ACC112 (cell line): Measurements from ENCODE around the gene RGS14.
"Not testable (repeated sequence)": the region's sequence is repeated elsewhere in the genome, so short reads cannot be mapped to it uniquely, and the experiment has no call there.

Source experiments
- H2AFZ ChIP-seq: fragments of 200-600 bp; sonication (generic); one replicate; pipeline ENCODE4 v1.6.0; 2017; ENCODE audit warnings: antibody characterized with exemption, low read length; ENCODE audit not compliant: unreplicated experiment
- H3K27ac ChIP-seq: fragments of 200-600 bp; sonication (generic); 2 replicates; pipeline ENCODE4 v1.5.1; 2014; ENCODE audit warnings: low read depth, mild to moderate bottlenecking, antibody characterized with exemption, low read length, moderate library complexity
- H3K27me3 ChIP-seq: fragments of 200-600 bp; sonication (generic); 2 replicates; pipeline ENCODE4 v1.6.1; 2014; ENCODE audit warnings: mild to moderate bottlenecking, antibody characterized with exemption, low read length, moderate library complexity, mixed read lengths; ENCODE audit not compliant: insufficient read depth
- H3K36me3 ChIP-seq: fragments of 200-600 bp; sonication (generic); 2 replicates; pipeline ENCODE4 v1.6.1; 2016; ENCODE audit warnings: mild to moderate bottlenecking, antibody characterized with exemption, low read length, moderate library complexity, mixed read lengths; ENCODE audit not compliant: insufficient read depth
- H3K4me1 ChIP-seq: fragments of 200-600 bp; sonication (generic); one replicate; pipeline ENCODE4 v1.6.1; 2016; ENCODE audit warnings: low read length, mixed read lengths; ENCODE audit not compliant: insufficient read depth, unreplicated experiment, control insufficient read depth
- H3K4me3 ChIP-seq: fragments of 200-600 bp; sonication (generic); 2 replicates; pipeline ENCODE4 v1.5.1; 2014; ENCODE audit warnings: mild to moderate bottlenecking, low read depth, low read length
- H3K79me2 ChIP-seq: fragments of 200-600 bp; sonication (generic); one replicate; pipeline ENCODE4 v1.6.0; 2016; ENCODE audit warnings: low read length; ENCODE audit not compliant: control insufficient read depth, unreplicated experiment, insufficient read depth

The RGS14 gene

DNA sequence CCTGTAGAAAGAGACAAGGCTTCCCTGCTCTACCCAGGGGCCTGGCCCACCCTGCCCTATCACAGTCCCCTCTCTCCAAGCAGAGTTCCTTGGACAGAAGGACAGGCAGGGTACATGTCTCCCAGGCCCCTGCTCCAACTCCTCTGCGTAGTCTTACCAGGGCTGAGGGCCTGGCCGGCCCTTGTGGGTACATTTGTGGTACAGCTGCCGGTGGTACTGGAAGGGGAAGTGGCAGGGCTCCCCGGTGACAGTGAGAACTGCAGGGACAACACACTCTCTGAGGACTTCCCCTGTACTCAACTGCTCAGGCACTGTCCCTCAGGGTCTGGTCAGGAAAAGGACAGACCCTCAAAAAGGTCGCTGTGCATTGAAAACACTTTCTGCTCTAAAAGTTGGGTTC, 48.1 kb downstream of the RGS14 start:
- H3K4me1 ChIP-seq: peaks cover 8% of the 10 kb centered on the region
- H3K79me2 ChIP-seq: no peaks in the 10 kb centered on the region
- H2AFZ ChIP-seq: no peak overlapping the region
- H3K36me3 ChIP-seq: no peaks in the 10 kb centered on the region
- peaks cover 24% of the 10 kb centered on the region for H3K27me3 ChIP-seq
- H3K27ac ChIP-seq: no peak overlapping the region
- no peak overlapping the region for H3K4me3 ChIP-seq

GRCh38 chr5:177409043-177409801, 51.5 kb downstream of the RGS14 start, which contains the start of gene F12:
Gene F12, minus strand, starts transcription at chr5:177409564. Its CDS starts 37 bp downstream, at chr5:177409527.
- no peaks in the 10 kb centered on the region; the same call in 1 of the 2 replicates for H3K27me3 ChIP-seq

DNA sequence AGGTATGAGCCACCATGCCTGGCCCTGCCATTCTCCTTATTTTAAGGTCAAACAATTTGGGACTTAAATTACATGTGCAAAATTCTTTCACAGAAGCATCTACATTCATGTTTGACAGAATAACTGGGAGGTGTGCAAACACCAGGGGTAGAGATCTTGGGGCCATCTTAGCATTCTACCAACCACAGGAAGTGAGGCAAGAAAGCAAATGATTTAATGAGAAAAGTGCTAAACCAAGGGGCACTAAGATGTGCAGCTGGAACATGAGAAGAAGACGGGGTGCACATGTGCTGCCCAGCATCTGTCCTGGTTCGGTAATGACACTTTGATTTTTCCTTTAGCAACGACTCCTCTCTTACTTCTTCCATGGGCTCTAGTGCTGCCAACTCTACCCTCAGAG, 52.9 kb downstream of the RGS14 start:
- Histone ChIP-seq H3K4me3 (no peak overlapping the region), H2AFZ (no peak overlapping the region), H3K27ac (no peak overlapping the region), H3K27me3 (no peaks in the 10 kb centered on the region; the same call in 1 of the 2 replicates), H3K36me3 (no peaks in the 10 kb centered on the region), H3K4me1 (no peaks in the 10 kb centered on the region), H3K79me2 (no peaks in the 10 kb centered on the region)

More at GRCh38 chr5:177409043-177409801, 51.5 kb downstream of the RGS14 start, which contains the start of gene F12:
- H2AFZ ChIP-seq: no peak within 1 kb of the TSS
- H3K27ac ChIP-seq: no peak within 1 kb of the TSS
- H3K4me3 ChIP-seq: no peak within 1 kb of the TSS
- H3K79me2 ChIP-seq: no peaks in the 10 kb centered on the region
- peaks cover 5% of the 10 kb centered on the region for H3K4me1 ChIP-seq
- no peaks in the 10 kb centered on the region for H3K36me3 ChIP-seq

- H3K27me3 ChIP-seq: no peaks in the 10 kb centered on the region
- H3K4me3 ChIP-seq: no peak overlapping the region
- no peaks in the 10 kb centered on the region for H3K79me2 ChIP-seq
- no peaks in the 10 kb centered on the region for H3K4me1 ChIP-seq
- H3K36me3 ChIP-seq: no peaks in the 10 kb centered on the region
- no peak overlapping the region for H3K27ac ChIP-seq
- H2AFZ ChIP-seq: no peak overlapping the region
Observed at GRCh38 chr5:177412603-177413233, 55.0 kb downstream of the RGS14 start.

DNA sequence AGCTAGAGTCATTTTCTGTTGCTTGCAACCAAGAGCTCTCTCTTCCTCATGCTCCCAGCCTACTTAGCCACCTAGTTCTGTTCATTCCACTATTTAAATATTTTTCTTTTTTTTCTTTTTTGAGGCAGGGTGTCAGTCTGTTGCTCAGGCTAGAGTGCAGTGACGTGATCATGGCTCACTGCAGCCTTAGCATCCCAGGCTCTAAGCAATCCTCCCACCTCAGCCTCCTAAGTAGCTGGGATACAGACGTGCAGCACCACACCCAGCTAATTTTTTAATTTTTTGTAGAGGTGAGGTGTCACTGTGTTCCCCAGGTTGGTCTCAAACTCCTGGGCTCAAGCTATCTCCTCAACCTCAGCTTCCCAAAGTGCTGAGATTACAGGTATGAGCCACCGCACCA, 56.8 kb downstream of the RGS14 start:
- H3K79me2 ChIP-seq: no peaks in the 10 kb centered on the region
- H3K4me1 ChIP-seq: no peaks in the 10 kb centered on the region

GRCh38 chr5:177417081-177417480, 59.4 kb downstream of the RGS14 start:
- not testable (repeated sequence) for H3K27ac ChIP-seq, H3K79me2 ChIP-seq, H3K27me3 ChIP-seq, H3K4me1 ChIP-seq, H2AFZ ChIP-seq, H3K36me3 ChIP-seq, H3K4me3 ChIP-seq

More for the DNA sequence above, 56.8 kb downstream of the RGS14 start:
- H3K27ac ChIP-seq: no peak overlapping the region
- no peaks in the 10 kb centered on the region for H3K27me3 ChIP-seq
- H3K36me3 ChIP-seq: no peaks in the 10 kb centered on the region
- H2AFZ ChIP-seq: no peak overlapping the region
- no peak overlapping the region for H3K4me3 ChIP-seq

- Histone ChIP-seq H2AFZ (no peak overlapping the region), H3K79me2 (no peaks in the 10 kb centered on the region), H3K4me3 (no peak overlapping the region), H3K27ac (no peak overlapping the region), H3K36me3 (no peaks in the 10 kb centered on the region), H3K4me1 (no peaks in the 10 kb centered on the region), H3K27me3 (no peaks in the 10 kb centered on the region)
Observed at GRCh38 chr5:177419046-177419445, 61.3 kb downstream of the RGS14 start.

- H3K4me1 ChIP-seq, H2AFZ ChIP-seq, H3K4me3 ChIP-seq, H3K27me3 ChIP-seq, H3K36me3 ChIP-seq, H3K79me2 ChIP-seq, H3K27ac ChIP-seq: not testable (repeated sequence)
Observed at GRCh38 chr5:177420472-177420871, 62.7 kb downstream of the RGS14 start.

- H3K36me3 ChIP-seq: no peaks in the 10 kb centered on the region
- H3K4me1 ChIP-seq: peaks cover 5% of the 10 kb centered on the region
- no peak overlapping the region for H2AFZ ChIP-seq
- H3K27ac ChIP-seq: no peak overlapping the region
- H3K4me3 ChIP-seq: no peak overlapping the region
- H3K27me3 ChIP-seq: no peaks in the 10 kb centered on the region
- H3K79me2 ChIP-seq: no peaks in the 10 kb centered on the region
Observed at GRCh38 chr5:177421062-177421798, 63.5 kb downstream of the RGS14 start.
